ENCODE measurements around the gene WIPF3.
A peak's percentile ranks its signal among the peaks of the same experiment; 100 is the strongest.

WIPF3 gene

GRCh38 chr7:29873644-29874294 lies 67.5 kb downstream of the WIPF3 start:
- no peak for TF ChIP-seq CTCF (IDR thresholded peaks at IDR 0.05; ENCODE audit: low read depth, low read length, missing control alignments)
- H3K4me3 ChIP-seq (ENCODE audit: low read depth, low read length) = no peak overlapping the region
- no peak for DNase-seq (ENCODE audit: low read depth)

- no peak overlapping the region for H3K4me3 ChIP-seq (ENCODE audit: low read depth, low read length)
- DNase-seq (ENCODE audit: low read depth) = no peak
- no peak for TF ChIP-seq CTCF (IDR thresholded peaks at IDR 0.05; ENCODE audit: low read depth, low read length, missing control alignments)
Observed at GRCh38 chr7:29875741-29876140, 69.4 kb downstream of the WIPF3 start.

- no peak for TF ChIP-seq CTCF (IDR thresholded peaks at IDR 0.05; ENCODE audit: low read depth, low read length, missing control alignments)
- DNase-seq (ENCODE audit: low read depth) = no peak
- no peak overlapping the region for H3K4me3 ChIP-seq (ENCODE audit: low read depth, low read length)
Observed at GRCh38 chr7:29877196-29877595, 70.9 kb downstream of the WIPF3 start.

- H3K4me3 ChIP-seq (ENCODE audit: low read depth, low read length) = no peak overlapping the region
- TF ChIP-seq CTCF (IDR thresholded peaks at IDR 0.05; ENCODE audit: low read depth, low read length, missing control alignments) = peak; percentile 41
- peak; percentile 2 for DNase-seq (ENCODE audit: low read depth)
Observed at GRCh38 chr7:29878081-29878688, 71.9 kb downstream of the WIPF3 start.

GRCh38 chr7:29879609-29880008 lies 73.3 kb downstream of the WIPF3 start:
- H3K4me3 ChIP-seq (ENCODE audit: low read depth, low read length) = no peak overlapping the region
- no peak for DNase-seq (ENCODE audit: low read depth)
- no peak for TF ChIP-seq CTCF (IDR thresholded peaks at IDR 0.05; ENCODE audit: low read depth, low read length, missing control alignments)

GRCh38 chr7:29881724-29882123 lies 75.4 kb downstream of the WIPF3 start:
- TF ChIP-seq CTCF (IDR thresholded peaks at IDR 0.05; ENCODE audit: low read depth, low read length, missing control alignments) = no peak
- H3K4me3 ChIP-seq (ENCODE audit: low read depth, low read length) = no peak overlapping the region
- DNase-seq (ENCODE audit: low read depth) = no peak

GRCh38 chr7:29882481-29882880 lies 76.2 kb downstream of the WIPF3 start:
- TF ChIP-seq CTCF (IDR thresholded peaks at IDR 0.05; ENCODE audit: low read depth, low read length, missing control alignments) = no peak
- H3K4me3 ChIP-seq (ENCODE audit: low read depth, low read length) = no peak overlapping the region
- no peak for DNase-seq (ENCODE audit: low read depth)

Measured in GM12864 (cell line).